Measurements from ENCODE around the gene PODN.

PODN gene

GRCh38 chr1:53092659-53093450 lies 30.8 kb downstream of the PODN start:
- H3K27me3 ChIP-seq (replicated peaks; ENCODE audit: insufficient read depth, low read length), result peaks cover 5% of the 10 kb centered on the region
- no peak for DNase-seq
- H3K9ac ChIP-seq (ENCODE audit: low read length), result no peak overlapping the region
- H2AFZ ChIP-seq (ENCODE audit: low read length), result no peak overlapping the region
- no peaks in the 10 kb centered on the region for H3F3A ChIP-seq (ENCODE audit: insufficient read depth, low read length)
- no peak overlapping the region for H3K4me2 ChIP-seq (ENCODE audit: low read depth, low read length)
- H3K9me3 ChIP-seq (replicated peaks; ENCODE audit: insufficient read depth, low read length), result no peaks in the 10 kb centered on the region
- H4K20me1 ChIP-seq (ENCODE audit: insufficient read depth, low read length), result no peaks in the 10 kb centered on the region
- H3K27ac ChIP-seq (ENCODE audit: low read length), result no peak overlapping the region
- no peaks in the 10 kb centered on the region for H3K4me1 ChIP-seq (ENCODE audit: low read length)
- H3K36me3 ChIP-seq (replicated peaks; ENCODE audit: insufficient read depth, low read length), result no peaks in the 10 kb centered on the region
- TF ChIP-seq EZH2 (optimal IDR thresholded peaks at IDR 0.05; ENCODE audit: low read depth, low read length) (no peak), CTCF (IDR thresholded peaks at IDR 0.05; ENCODE audit: low read length) (no peak), EZH2phosphoT487 (IDR thresholded peaks at IDR 0.05; ENCODE audit: low read length) (no peak)
- no peak overlapping the region for H3K4me3 ChIP-seq (ENCODE audit: low read length)
- H3K9me2 ChIP-seq (replicated peaks; ENCODE audit: insufficient read depth, low read length), result no peaks in the 10 kb centered on the region
- H3K79me2 ChIP-seq (ENCODE audit: low read length), result no peaks in the 10 kb centered on the region

GRCh38 chr1:53093451-53093754 lies 31.4 kb downstream of the PODN start:
- Histone ChIP-seq H3K27me3 (replicated peaks; ENCODE audit: insufficient read depth, low read length) (peaks cover 5% of the 10 kb centered on the region), H3F3A (ENCODE audit: insufficient read depth, low read length) (no peaks in the 10 kb centered on the region), H3K9me2 (replicated peaks; ENCODE audit: insufficient read depth, low read length) (no peaks in the 10 kb centered on the region), H3K4me1 (ENCODE audit: low read length) (no peaks in the 10 kb centered on the region), H3K36me3 (replicated peaks; ENCODE audit: insufficient read depth, low read length) (no peaks in the 10 kb centered on the region), H3K79me2 (ENCODE audit: low read length) (no peaks in the 10 kb centered on the region), H3K4me2 (ENCODE audit: low read depth, low read length) (no peak overlapping the region), H3K4me3 (ENCODE audit: low read length) (no peak overlapping the region), H3K27ac (ENCODE audit: low read length) (no peak overlapping the region), H3K9me3 (replicated peaks; ENCODE audit: insufficient read depth, low read length) (no peaks in the 10 kb centered on the region), H2AFZ (ENCODE audit: low read length) (no peak overlapping the region), H3K9ac (ENCODE audit: low read length) (no peak overlapping the region), H4K20me1 (ENCODE audit: insufficient read depth, low read length) (no peaks in the 10 kb centered on the region)
- DNase-seq, result no peak
- TF ChIP-seq CTCF (IDR thresholded peaks at IDR 0.05; ENCODE audit: low read length) (no peak), EZH2phosphoT487 (IDR thresholded peaks at IDR 0.05; ENCODE audit: low read length) (no peak), EZH2 (optimal IDR thresholded peaks at IDR 0.05; ENCODE audit: low read depth, low read length) (no peak)

- Histone ChIP-seq H3K9me3 (replicated peaks; ENCODE audit: insufficient read depth, low read length) (no peaks in the 10 kb centered on the region), H3K27me3 (replicated peaks; ENCODE audit: insufficient read depth, low read length) (peaks cover 5% of the 10 kb centered on the region), H3F3A (ENCODE audit: insufficient read depth, low read length) (no peaks in the 10 kb centered on the region), H4K20me1 (ENCODE audit: insufficient read depth, low read length) (no peaks in the 10 kb centered on the region), H3K4me1 (ENCODE audit: low read length) (no peaks in the 10 kb centered on the region), H3K9me2 (replicated peaks; ENCODE audit: insufficient read depth, low read length) (no peaks in the 10 kb centered on the region), H3K4me3 (ENCODE audit: low read length) (no peak overlapping the region), H3K27ac (ENCODE audit: low read length) (no peak overlapping the region), H3K36me3 (replicated peaks; ENCODE audit: insufficient read depth, low read length) (no peaks in the 10 kb centered on the region), H3K79me2 (ENCODE audit: low read length) (no peaks in the 10 kb centered on the region), H3K4me2 (ENCODE audit: low read depth, low read length) (no peak overlapping the region), H2AFZ (ENCODE audit: low read length) (no peak overlapping the region), H3K9ac (ENCODE audit: low read length) (no peak overlapping the region)
- TF ChIP-seq CTCF (IDR thresholded peaks at IDR 0.05; ENCODE audit: low read length) (no peak), EZH2phosphoT487 (IDR thresholded peaks at IDR 0.05; ENCODE audit: low read length) (no peak), EZH2 (optimal IDR thresholded peaks at IDR 0.05; ENCODE audit: low read depth, low read length) (no peak)
- no peak for DNase-seq
Measured at GRCh38 chr1:53093778-53094532, 31.9 kb downstream of the PODN start.
